Tibial artery (tissue), 4 donors: ENCODE data around the gene DLG5.

Experiments used
- DNase-seq, 2 donors: peaks; one replicate each; pipeline ENCODE4 v3.0.0-alpha.2; 2019
- H3K27ac ChIP-seq, 2 donors: fragments of 200-600 bp; sonication (generic) in 1 of 2; 1 replicate in 1 of 2; 2 replicates in 1 of 2; pipeline ENCODE4 v1.5.1; 2018 to 2019; ENCODE audit warnings: mild to moderate bottlenecking in 1 of 2
- H3K27me3 ChIP-seq, 2 donors: fragments of 200-600 bp; sonication (generic) in 1 of 2; one replicate each; pipeline versions ENCODE4 v1.5.1 to v1.6.0; 2016 to 2019
- H3K36me3 ChIP-seq, 3 donors: fragments of 200-600 bp; sonication (generic) in 2 of 3; one replicate each; pipeline ENCODE4 v1.5.1; 2016 to 2019; ENCODE audit warnings: mild to moderate bottlenecking in 2 of 3
- H3K4me1 ChIP-seq, 4 donors: fragments of 200-600 bp; sonication (generic) in 2 of 4; 1 replicate in 3 of 4; 2 replicates in 1 of 4; pipeline ENCODE4 v1.5.1; 2016 to 2019
- H3K4me3 ChIP-seq, 2 donors: fragments of 200-600 bp; sonication (generic) in 1 of 2; 1 replicate in 1 of 2; 2 replicates in 1 of 2; pipeline ENCODE4 v1.5.1; 2018 to 2019; ENCODE audit warnings: mild to moderate bottlenecking in 2 of 2
- H3K9me3 ChIP-seq, 3 donors: fragments of 200-600 bp; sonication (generic) in 1 of 3; one replicate each; pipeline ENCODE4 v1.5.1; 2016 to 2019
- intact Hi-C: fragments of 100-400 bp; cut with DNase I; formaldehyde crosslinking; loops from one replicate; pipeline ENCODE4 v1.15.0; 2023; ENCODE audit warnings: low total_unique reads
- TF ChIP-seq, protein P1 (sequence below), 2 experiments: fragments of 200-600 bp in 1 of 2; fragments of 450-650 bp in 1 of 2; IDR thresholded peaks; one replicate each; pipeline ENCODE4 v1.5.1; 2017 to 2019; ENCODE audit warnings: antibody characterized with exemption in 2 of 2, mild to moderate bottlenecking in 1 of 2, moderate library complexity in 1 of 2

DLG5 gene

DNA sequence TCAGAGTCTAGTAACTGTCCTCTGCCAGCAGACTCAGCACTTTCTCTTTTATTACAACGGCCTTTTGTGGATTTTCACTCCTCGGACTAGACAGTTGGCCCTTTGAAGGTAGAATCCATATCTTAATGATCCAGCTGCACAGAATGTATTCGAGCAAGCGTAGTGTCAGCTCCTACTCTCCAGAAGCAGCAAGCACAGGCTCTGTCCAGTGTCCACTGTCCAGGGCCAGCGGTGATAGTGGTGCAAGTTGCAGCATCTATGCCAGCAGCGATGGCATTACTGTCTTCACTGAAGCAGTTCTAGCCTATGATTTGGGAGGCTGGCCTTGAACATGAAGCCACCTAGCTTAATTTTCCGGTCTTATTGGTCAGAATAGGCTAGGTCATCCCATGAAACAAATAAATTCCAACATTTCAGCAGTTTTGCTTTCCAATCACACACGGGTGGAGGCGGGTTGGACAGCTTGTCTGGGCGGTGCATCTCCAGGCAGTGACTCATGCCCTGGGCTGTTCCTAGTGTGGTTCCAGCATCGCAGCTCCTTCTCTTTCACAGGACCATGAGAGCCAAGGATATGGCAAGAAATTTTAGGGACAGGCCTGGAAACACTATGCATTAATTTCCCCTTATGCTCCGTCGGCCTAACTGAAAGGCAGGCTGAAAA is 180.4 kb downstream of the DLG5 start:
- no peaks in the 10 kb centered on the region for H3K27me3 ChIP-seq
- DNase-seq = no peak
- no peak overlapping the region for H3K27ac ChIP-seq
- TF ChIP-seq, protein P1, sequence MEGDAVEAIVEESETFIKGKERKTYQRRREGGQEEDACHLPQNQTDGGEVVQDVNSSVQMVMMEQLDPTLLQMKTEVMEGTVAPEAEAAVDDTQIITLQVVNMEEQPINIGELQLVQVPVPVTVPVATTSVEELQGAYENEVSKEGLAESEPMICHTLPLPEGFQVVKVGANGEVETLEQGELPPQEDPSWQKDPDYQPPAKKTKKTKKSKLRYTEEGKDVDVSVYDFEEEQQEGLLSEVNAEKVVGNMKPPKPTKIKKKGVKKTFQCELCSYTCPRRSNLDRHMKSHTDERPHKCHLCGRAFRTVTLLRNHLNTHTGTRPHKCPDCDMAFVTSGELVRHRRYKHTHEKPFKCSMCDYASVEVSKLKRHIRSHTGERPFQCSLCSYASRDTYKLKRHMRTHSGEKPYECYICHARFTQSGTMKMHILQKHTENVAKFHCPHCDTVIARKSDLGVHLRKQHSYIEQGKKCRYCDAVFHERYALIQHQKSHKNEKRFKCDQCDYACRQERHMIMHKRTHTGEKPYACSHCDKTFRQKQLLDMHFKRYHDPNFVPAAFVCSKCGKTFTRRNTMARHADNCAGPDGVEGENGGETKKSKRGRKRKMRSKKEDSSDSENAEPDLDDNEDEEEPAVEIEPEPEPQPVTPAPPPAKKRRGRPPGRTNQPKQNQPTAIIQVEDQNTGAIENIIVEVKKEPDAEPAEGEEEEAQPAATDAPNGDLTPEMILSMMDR (IDR thresholded peaks at IDR 0.05) = no peak
- H3K9me3 ChIP-seq = peaks cover 0 to 7% (median 0%) of the 10 kb centered on the region in 3 donors
- H3K4me1 ChIP-seq = no peaks in the 10 kb centered on the region
- H3K36me3 ChIP-seq = no peaks in the 10 kb centered on the region
- H3K4me3 ChIP-seq = no peak overlapping the region
- intact Hi-C loops = no loop called here

GRCh38 chr10:77744245-77744644 is 182.3 kb downstream of the DLG5 start:
- no peak overlapping the region for H3K4me3 ChIP-seq
- no peaks in the 10 kb centered on the region for H3K36me3 ChIP-seq
- H3K27ac ChIP-seq = no peak overlapping the region
- H3K4me1 ChIP-seq = no peaks in the 10 kb centered on the region
- DNase-seq = no peak
- H3K9me3 ChIP-seq = no peaks in the 10 kb centered on the region
- TF ChIP-seq, protein P1 (IDR thresholded peaks at IDR 0.05) = no peak
- intact Hi-C loops = no loop called here
- H3K27me3 ChIP-seq = no peaks in the 10 kb centered on the region

GRCh38 chr10:77742172-77742571 is 184.4 kb downstream of the DLG5 start:
- TF ChIP-seq, protein P1 (IDR thresholded peaks at IDR 0.05) = no peak
- DNase-seq = no peak
- intact Hi-C loops = no loop called here

GRCh38 chr10:77741746-77742145 is 184.8 kb downstream of the DLG5 start:
- Histone ChIP-seq H3K4me1 (no peaks in the 10 kb centered on the region), H3K27ac (no peak overlapping the region), H3K36me3 (no peaks in the 10 kb centered on the region), H3K27me3 (no peaks in the 10 kb centered on the region), H3K4me3 (no peak overlapping the region), H3K9me3 (no peaks in the 10 kb centered on the region)
- intact Hi-C loops = no loop called here
- TF ChIP-seq, protein P1 (IDR thresholded peaks at IDR 0.05) = no peak
- no peak for DNase-seq

More at GRCh38 chr10:77742172-77742571, 184.4 kb downstream of the DLG5 start:
- no peak overlapping the region for H3K27ac ChIP-seq
- no peaks in the 10 kb centered on the region for H3K36me3 ChIP-seq
- H3K4me1 ChIP-seq = no peaks in the 10 kb centered on the region
- no peaks in the 10 kb centered on the region for H3K9me3 ChIP-seq
- H3K4me3 ChIP-seq = no peak overlapping the region
- H3K27me3 ChIP-seq = no peaks in the 10 kb centered on the region
